Endothelial cell of umbilical vein (primary cell): Measurements from ENCODE around the gene LRRN3. TPM values are rescaled to one million over a fixed set of nuclear protein-coding genes. Genes with fewer than 3 reads are reported as not detected.

ENCODE experiments used
- BruUV-seq: library from RNA; stranded (reverse); fragments of 400-500 nt; replicated peaks from 2 replicates; lab custom pipeline; 2021; lab: Mats Ljungman, UMichigan
- CTCF ChIA-PET: fragments of 300-600, 350-600 bp; sonication (Branson Sonifier 250); formaldehyde crosslinking; loops from one replicate; lab custom pipeline; 2021; ENCODE audit warnings: antibody characterized with exemption, inconsistent platforms; lab: Charles Lee
- POLR2A ChIA-PET: fragments of 300-600, 350-600 bp; sonication (Branson Sonifier 250); formaldehyde crosslinking; loops from one replicate; lab custom pipeline; 2021; ENCODE audit warnings: antibody characterized with exemption, inconsistent platforms; lab: Charles Lee
- DNase-seq: peaks from one replicate; pipeline ENCODE4 v3.0.0-alpha.2; 2011; ENCODE audit warnings: low read depth, low spot score
- FAIRE-seq: peaks from 2 replicates; lab custom pipeline; 2011; peaks lifted over from hg19 to GRCh38; lab: Jason Lieb, UNC
- H2AFZ ChIP-seq: 2 replicates; pipeline ENCODE4 v1.6.0; 2012; ENCODE audit warnings: low read depth, low read length, control low read depth, inconsistent platforms
- H3K27ac ChIP-seq: 2 replicates; pipeline ENCODE4 v1.5.1; 2011; ENCODE audit warnings: low read depth, mild to moderate bottlenecking, control low read depth, low read length, moderate library complexity; ENCODE audit not compliant: insufficient read depth
- H3K27me3 ChIP-seq, 2 experiments: 2 replicates each; pipeline versions ENCODE4 v1.6.0 to v1.6.1; 2011; ENCODE audit warnings: low read length in 2 of 2, mixed read lengths in 1 of 2; ENCODE audit not compliant: control insufficient read depth in 2 of 2, insufficient read depth in 2 of 2
- H3K36me3 ChIP-seq, 2 experiments: 2 replicates in 1 of 2; 3 replicates in 1 of 2; pipeline ENCODE4 v1.5.1; 2011; ENCODE audit warnings: low read length in 2 of 2, mild to moderate bottlenecking in 1 of 2, moderate library complexity in 1 of 2; ENCODE audit not compliant: control insufficient read depth in 2 of 2, insufficient read depth in 2 of 2; ENCODE audit errors: extremely low read depth in 1 of 2
- H3K4me1 ChIP-seq: 3 replicates; pipeline ENCODE4 v1.5.1; 2011; ENCODE audit warnings: mild to moderate bottlenecking, low read length; ENCODE audit not compliant: control insufficient read depth, insufficient read depth; ENCODE audit errors: extremely low read depth
- H3K4me2 ChIP-seq: 2 replicates; pipeline ENCODE4 v1.6.1; 2011; ENCODE audit warnings: low read length, control low read depth, mixed read lengths; ENCODE audit not compliant: insufficient read depth
- H3K4me3 ChIP-seq, 3 experiments: fragments of 200-600 bp in 1 of 3; sonication (generic), shearing (Covaris generic) in 1 of 3; replicated peaks in 1 of 3; 2 replicates each; pipeline ENCODE4 v1.5.1; 2011 to 2016; ENCODE audit warnings: control low read depth in 3 of 3, low read length in 3 of 3, mild to moderate bottlenecking in 2 of 3, inconsistent platforms in 1 of 3, low read depth in 1 of 3, moderate library complexity in 1 of 3; ENCODE audit not compliant: insufficient read depth in 1 of 3
- H3K79me2 ChIP-seq: 2 replicates; pipeline ENCODE4 v1.6.0; 2012; ENCODE audit warnings: low read length, inconsistent platforms; ENCODE audit not compliant: control insufficient read depth, insufficient read depth
- H3K9ac ChIP-seq: replicated peaks from 2 replicates; pipeline ENCODE3; 2011; ENCODE audit warnings: low read length, control low read depth; ENCODE audit not compliant: insufficient read depth; ENCODE audit errors: extremely low read depth
- H3K9me1 ChIP-seq: replicated peaks from 3 replicates; pipeline ENCODE4 v1.6.0; 2011; ENCODE audit warnings: mild to moderate bottlenecking, low read length; ENCODE audit not compliant: control insufficient read depth, insufficient read depth; ENCODE audit errors: extremely low read depth
- H3K9me3 ChIP-seq: replicated peaks from 2 replicates; pipeline ENCODE4 v1.5.1; 2012; ENCODE audit warnings: low read length, inconsistent platforms; ENCODE audit not compliant: control insufficient read depth, insufficient read depth
- H4K20me1 ChIP-seq: replicated peaks from 2 replicates; pipeline ENCODE3; 2011; ENCODE audit warnings: mild to moderate bottlenecking, low read length; ENCODE audit not compliant: control insufficient read depth, insufficient read depth; ENCODE audit errors: extremely low read depth
- CTCF ChIP-seq, 2 donors: IDR thresholded peaks; 1 replicate in 1 of 2; 2 replicates in 1 of 2; pipeline ENCODE4 v1.5.1; 2011; ENCODE audit warnings: low read length in 2 of 2, mild to moderate bottlenecking in 2 of 2, moderate library complexity in 2 of 2, control low read depth in 1 of 2, inconsistent platforms in 1 of 2, low read depth in 1 of 2; ENCODE audit not compliant: insufficient read depth in 1 of 2; ENCODE audit errors: extremely low read depth in 1 of 2
- EZH2 ChIP-seq: IDR thresholded peaks from 2 replicates; pipeline ENCODE4 v1.6.1; 2012; ENCODE audit warnings: borderline replicate concordance, low read depth, mild to moderate bottlenecking, moderate library complexity, low read length, inconsistent platforms; ENCODE audit not compliant: severe bottlenecking
- FOS ChIP-seq: IDR thresholded peaks from 2 replicates; pipeline ENCODE4 v1.6.1; 2011; ENCODE audit warnings: mild to moderate bottlenecking, low read length, moderate library complexity, borderline replicate concordance; ENCODE audit not compliant: insufficient read depth
- GATA2 ChIP-seq: IDR thresholded peaks from 2 replicates; pipeline ENCODE4 v1.7.0; 2011; ENCODE audit warnings: low read depth, mild to moderate bottlenecking, moderate library complexity, mixed read lengths, low read length; ENCODE audit not compliant: insufficient read length, insufficient read depth
- JUN ChIP-seq: IDR thresholded peaks from 2 replicates; pipeline ENCODE4 v1.6.1; 2011; ENCODE audit warnings: borderline replicate concordance, low read depth; ENCODE audit not compliant: insufficient read length, insufficient read depth
- MAX ChIP-seq: IDR thresholded peaks from 2 replicates; pipeline ENCODE4 v1.6.1; 2011; ENCODE audit not compliant: insufficient read depth, insufficient read length
- MYC ChIP-seq: IDR thresholded peaks from one replicate; pipeline ENCODE4 v1.6.1; 2011; ENCODE audit warnings: mild to moderate bottlenecking, low read depth, low read length
- POLR2A ChIP-seq: IDR thresholded peaks from 2 replicates; pipeline ENCODE4 v1.6.1; 2012; ENCODE audit warnings: low read depth, mild to moderate bottlenecking, control low read depth, low read length
- POLR2AphosphoS5 ChIP-seq: IDR thresholded peaks from 2 replicates; pipeline ENCODE4 v1.6.1; 2012; ENCODE audit warnings: low read depth, mild to moderate bottlenecking, control low read depth, low read length, moderate library complexity; ENCODE audit not compliant: insufficient read depth
- dilution Hi-C: fragments of 300-500 bp; cut with MboI; formaldehyde crosslinking; loops from one replicate; pipeline ENCODE4 v1.15.0; 2019; ENCODE audit warnings: low sequenced_read_pairs; ENCODE audit not compliant: extremely low pct_ligation_motif_present
- intact Hi-C: fragments of 100-400 bp; cut with micrococcal nuclease; formaldehyde crosslinking; loops from one replicate; pipeline ENCODE4 v1.10.0; 2022
- polyA plus RNA-seq, 4 experiments: library from polyadenylated mRNA; depleted of rRNA in 3 of 4; stranded (reverse) in 3 of 4; unstranded in 1 of 4; fragments of >200 nt; gene quantifications; 2 replicates each; pipeline versions ENCODE4 v1.2.1 to v1.2.3, GENCODE V29; 2011 to 2012; ENCODE audit warnings: missing spikeins in 1 of 4
- total RNA-seq: library from RNA; stranded (reverse); gene quantifications from 2 replicates; pipeline ENCODE4 v1.2.3, GENCODE V29; 2021

Gene LRRN3
- total and polyA plus RNA-seq, 2 donors (not counting 3 experiments of a cell fraction or from before 2014, with no cell fraction given): not detected

- Histone ChIP-seq H4K20me1 (no peaks in the 10 kb centered on the region), H3K79me2 (no peaks in the 10 kb centered on the region), H3K4me2 (no peak overlapping the region), H3K9ac (no peak overlapping the region), H3K9me3 (no peaks in the 10 kb centered on the region), H3K9me1 (no peaks in the 10 kb centered on the region), H2AFZ (no peak overlapping the region), H3K4me3 (no peak overlapping the region), H3K27ac (no peak overlapping the region), H3K27me3 (no peaks in the 10 kb centered on the region), H3K4me1 (no peaks in the 10 kb centered on the region), H3K36me3 (no peaks in the 10 kb centered on the region)
- CTCF ChIA-PET: no interaction called here
- intact Hi-C loops (no loop called here), dilution Hi-C loops (no loop called here)
- POLR2A ChIA-PET: no interaction called here
- no peak for TF ChIP-seq POLR2A
- no peak for TF ChIP-seq CTCF (IDR thresholded peaks at IDR 0.05; ENCODE audit: extremely low read depth in 1 of 2, insufficient read depth in 1 of 2, low read depth in 1 of 2, low read length in 2 of 2)
- TF ChIP-seq GATA2: no peak
- TF ChIP-seq MAX: no peak
- TF ChIP-seq EZH2: no peak
- no peak for TF ChIP-seq FOS
- no peak for TF ChIP-seq JUN
- TF ChIP-seq MYC: no peak
- no peak for TF ChIP-seq POLR2AphosphoS5
- no peak for DNase-seq
- BruUV-seq: no TSS peak
- no peak for FAIRE-seq
Observed at GRCh38 chr7:111067682-111068081, 23.2 kb upstream of the LRRN3 start.
